B cell (primary cell): Measurements from ENCODE around the gene PRODH. TPM values are rescaled to one million over a fixed set of nuclear protein-coding genes. Genes with fewer than 3 reads are reported as not detected.

Experiments
- ATAC-seq: fragments of 200-7000 bp; cut with Tn5 transposase; one replicate; pipeline ENCODE4 v1.10.0; 2021; ENCODE audit warnings: low read depth, mild to moderate bottlenecking, moderate number of reproducible peaks, moderate library complexity
- CTCF ChIA-PET: fragments of 350-600 bp; sonication (Branson Sonifier 250); formaldehyde crosslinking; loops from one replicate; lab custom pipeline; 2021; ENCODE audit warnings: antibody characterized with exemption, inconsistent platforms; lab: Charles Lee
- POLR2A ChIA-PET: fragments of 350-600 bp; sonication (Branson Sonifier 250); formaldehyde crosslinking; loops from one replicate; lab custom pipeline; 2021; ENCODE audit warnings: antibody characterized with exemption; lab: Charles Lee
- DNase-seq: peaks from one replicate; pipeline ENCODE4 v3.0.0; 2013
- H2AFZ ChIP-seq: 2 replicates; pipeline ENCODE4 v1.6.1; 2012; ENCODE audit warnings: mild to moderate bottlenecking, low read depth, low read length; ENCODE audit not compliant: insufficient read depth, poor library complexity, severe bottlenecking
- H3K27ac ChIP-seq, 2 donors: 1 replicate in 1 of 2; 2 replicates in 1 of 2; pipeline ENCODE4 v1.5.1; 2012 to 2013; ENCODE audit warnings: low read length in 2 of 2, mild to moderate bottlenecking in 2 of 2, moderate library complexity in 1 of 2
- H3K27me3 ChIP-seq, 4 experiments: fragments of 200-600 bp in 1 of 4; sonication (generic) in 1 of 4; replicated peaks in 1 of 4; 1 replicate in 2 of 4; 2 replicates in 2 of 4; pipeline versions ENCODE4 v1.6.1 to v1.7.0; 2013 to 2016; ENCODE audit warnings: low read length in 3 of 4, mild to moderate bottlenecking in 2 of 4, mixed read lengths in 1 of 4, moderate library complexity in 1 of 4; ENCODE audit not compliant: insufficient read depth in 4 of 4, control insufficient read depth in 3 of 4; ENCODE audit errors: control extremely low read depth in 1 of 4
- H3K36me3 ChIP-seq, 2 experiments: replicated peaks in 1 of 2; 1 replicate in 1 of 2; 2 replicates in 1 of 2; pipeline versions ENCODE4 v1.6.1 to v1.7.1; 2013; ENCODE audit warnings: low read length in 1 of 2; ENCODE audit not compliant: insufficient read depth in 2 of 2, control insufficient read depth in 1 of 2; ENCODE audit errors: control extremely low read depth in 1 of 2, extremely low read depth in 1 of 2
- H3K4me1 ChIP-seq, 2 donors: fragments of 200-600 bp in 1 of 2; sonication (generic) in 1 of 2; 1 replicate in 1 of 2; 2 replicates in 1 of 2; pipeline versions ENCODE4 v1.5.1 to v1.6.1; 2013 to 2017; ENCODE audit warnings: low read length in 2 of 2; ENCODE audit not compliant: control insufficient read depth in 2 of 2, insufficient read depth in 2 of 2
- H3K4me2 ChIP-seq: replicated peaks from 2 replicates; pipeline ENCODE3; 2012; ENCODE audit warnings: mild to moderate bottlenecking, low read depth, low read length; ENCODE audit not compliant: poor library complexity, severe bottlenecking
- H3K4me3 ChIP-seq, 5 experiments: fragments of 200-600 bp in 1 of 5; sonication (generic) in 1 of 5; 1 replicate in 3 of 5; 2 replicates in 2 of 5; pipeline versions ENCODE4 v1.5.1 to v1.7.0; 2011 to 2016; ENCODE audit warnings: low read length in 4 of 5, mild to moderate bottlenecking in 4 of 5, low read depth in 2 of 5, control low read depth in 1 of 5, moderate library complexity in 1 of 5; ENCODE audit not compliant: insufficient read depth in 1 of 5; ENCODE audit errors: control extremely low read depth in 1 of 5, extremely low read depth in 1 of 5
- H3K79me2 ChIP-seq: fragments of 200-600 bp; sonication (generic); one replicate; pipeline ENCODE4 v1.6.0; 2016; ENCODE audit warnings: low read length; ENCODE audit not compliant: control insufficient read depth, insufficient read depth
- H3K9ac ChIP-seq: fragments of 200-600 bp; sonication (generic); 2 replicates; pipeline ENCODE4 v1.6.1; 2017; ENCODE audit warnings: mild to moderate bottlenecking, low read length, moderate library complexity
- H3K9me3 ChIP-seq, 3 donors: one replicate each; pipeline versions ENCODE4 v1.6.1 to v1.7.1; 2013; ENCODE audit warnings: low read length in 2 of 3; ENCODE audit not compliant: control insufficient read depth in 2 of 3, insufficient read depth in 1 of 3; ENCODE audit errors: control extremely low read depth in 1 of 3
- H4K20me1 ChIP-seq: 2 replicates; pipeline ENCODE4 v1.6.0; 2012; ENCODE audit warnings: mild to moderate bottlenecking, low read length; ENCODE audit not compliant: insufficient read depth, control insufficient read depth, poor library complexity, severe bottlenecking
- H3K27ac Mint-ChIP-seq: one replicate; pipeline ENCODE4 v1.8.0; 2021; ENCODE audit warnings: mixed read lengths
- H3K27me3 Mint-ChIP-seq: one replicate; pipeline ENCODE4 v1.8.0; 2021; ENCODE audit warnings: mixed read lengths
- H3K4me1 Mint-ChIP-seq: one replicate; pipeline ENCODE4 v1.8.0; 2021; ENCODE audit warnings: mixed read lengths
- H3K4me3 Mint-ChIP-seq: one replicate; pipeline ENCODE4 v1.8.0; 2021; ENCODE audit warnings: mixed read lengths
- H3K9me3 Mint-ChIP-seq: one replicate; pipeline ENCODE4 v1.8.0; 2022; ENCODE audit warnings: mixed read lengths; ENCODE audit not compliant: insufficient read depth
- EZH2 ChIP-seq: IDR thresholded peaks from 2 replicates; pipeline ENCODE4 v1.6.1; 2012; ENCODE audit warnings: borderline replicate concordance, low read depth, mild to moderate bottlenecking, moderate library complexity, low read length; ENCODE audit not compliant: insufficient read depth, poor library complexity, severe bottlenecking
- WGBS: methylation state at CpG from one replicate; pipeline ENCODE4 v1.1.5; 2013; ENCODE audit warnings: missing lambda C conversion rate; ENCODE audit not compliant: insufficient coverage; 5-methylcytosine and 5-hydroxymethylcytosine counted together
- intact Hi-C: fragments of 100-400 bp; cut with micrococcal nuclease; formaldehyde crosslinking; loops from one replicate; pipeline ENCODE4 v1.10.0; 2022
- polyA plus RNA-seq: library from polyadenylated mRNA; depleted of rRNA; stranded (reverse); fragments of >200 nt; gene quantifications from 2 replicates; pipeline ENCODE4 v1.2.3, GENCODE V29; 2012
- total RNA-seq, 2 donors: library from RNA; stranded (reverse); fragments of 120-200 nt in 1 of 2; gene quantifications; 1 replicate in 1 of 2; 2 replicates in 1 of 2; pipeline versions ENCODE4 v1.2.3 to v1.2.4, GENCODE V29; 2013 to 2022
- TF ChIP-seq, protein P1 (sequence below): fragments of 200-600 bp; IDR thresholded peaks from one replicate; pipeline ENCODE4 v1.8.0; 2022; ENCODE audit warnings: antibody characterized with exemption, mild to moderate bottlenecking

PRODH gene
- total and polyA plus RNA-seq, 2 donors (not counting 1 experiment from before 2014, with no cell fraction given), result not detected

DNA sequence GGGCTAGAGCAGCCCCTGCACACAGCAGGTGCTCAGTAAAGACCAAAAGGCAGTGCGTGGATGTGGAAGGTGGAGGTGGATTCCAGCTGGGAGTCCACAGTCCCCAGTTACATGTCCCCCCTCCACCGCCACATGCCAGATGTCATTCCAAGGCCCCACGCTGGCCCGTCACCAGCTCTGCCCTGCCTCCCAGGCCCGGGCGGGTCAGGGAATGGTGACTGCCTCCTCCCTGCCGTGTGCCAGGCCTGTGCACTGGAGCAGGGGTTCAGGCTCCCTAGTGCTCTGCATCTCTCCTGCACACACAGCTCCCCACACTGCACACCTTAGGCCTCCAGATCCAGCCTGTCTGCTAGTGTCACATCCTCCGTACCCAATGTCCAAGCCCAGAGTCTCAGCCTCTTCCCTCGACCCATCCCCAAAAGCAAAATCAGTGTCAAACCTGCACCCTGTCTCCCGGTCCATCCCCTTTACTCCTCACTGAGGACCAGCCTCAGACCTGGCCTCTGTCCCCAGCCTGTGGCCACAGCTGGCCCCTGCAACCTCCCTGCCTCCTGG, 40.2 kb upstream of the PRODH start:
- Histone ChIP-seq H3K36me3 (no peaks in the 10 kb centered on the region), H3K4me2 (no peak overlapping the region), H3K4me3 (no peak overlapping the region), H3K4me1 (no peaks in the 10 kb centered on the region), H3K9me3 (peaks cover 0 to 13% (median 10%) of the 10 kb centered on the region in 3 donors), H2AFZ (no peak overlapping the region), H3K27me3 (peaks cover 0 to 3% (median under 1%) of the 10 kb centered on the region in 4 experiments), H3K9ac (no peak overlapping the region), H3K27ac (no peak overlapping the region), H4K20me1 (no peaks in the 10 kb centered on the region), H3K79me2 (no peaks in the 10 kb centered on the region)
- ChIA-PET POLR2A (no interaction called here), CTCF (no interaction called here)
- no peak overlapping the region for H3K4me3 Mint-ChIP-seq
- intact Hi-C loops, result no loop called here
- TF ChIP-seq EZH2, result no peak
- TF ChIP-seq, protein P1, sequence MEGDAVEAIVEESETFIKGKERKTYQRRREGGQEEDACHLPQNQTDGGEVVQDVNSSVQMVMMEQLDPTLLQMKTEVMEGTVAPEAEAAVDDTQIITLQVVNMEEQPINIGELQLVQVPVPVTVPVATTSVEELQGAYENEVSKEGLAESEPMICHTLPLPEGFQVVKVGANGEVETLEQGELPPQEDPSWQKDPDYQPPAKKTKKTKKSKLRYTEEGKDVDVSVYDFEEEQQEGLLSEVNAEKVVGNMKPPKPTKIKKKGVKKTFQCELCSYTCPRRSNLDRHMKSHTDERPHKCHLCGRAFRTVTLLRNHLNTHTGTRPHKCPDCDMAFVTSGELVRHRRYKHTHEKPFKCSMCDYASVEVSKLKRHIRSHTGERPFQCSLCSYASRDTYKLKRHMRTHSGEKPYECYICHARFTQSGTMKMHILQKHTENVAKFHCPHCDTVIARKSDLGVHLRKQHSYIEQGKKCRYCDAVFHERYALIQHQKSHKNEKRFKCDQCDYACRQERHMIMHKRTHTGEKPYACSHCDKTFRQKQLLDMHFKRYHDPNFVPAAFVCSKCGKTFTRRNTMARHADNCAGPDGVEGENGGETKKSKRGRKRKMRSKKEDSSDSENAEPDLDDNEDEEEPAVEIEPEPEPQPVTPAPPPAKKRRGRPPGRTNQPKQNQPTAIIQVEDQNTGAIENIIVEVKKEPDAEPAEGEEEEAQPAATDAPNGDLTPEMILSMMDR, result no peak
- ATAC-seq (no peak), DNase-seq (no peak)
- H3K27ac Mint-ChIP-seq, result no peak overlapping the region
- H3K4me1 Mint-ChIP-seq, result peaks cover 2% of the 10 kb centered on the region
- no peaks in the 10 kb centered on the region for H3K9me3 Mint-ChIP-seq
- peaks cover 13% of the 10 kb centered on the region for H3K27me3 Mint-ChIP-seq
- 85% methylated on average over 8 of the region's 10 CpGs for WGBS

DNA sequence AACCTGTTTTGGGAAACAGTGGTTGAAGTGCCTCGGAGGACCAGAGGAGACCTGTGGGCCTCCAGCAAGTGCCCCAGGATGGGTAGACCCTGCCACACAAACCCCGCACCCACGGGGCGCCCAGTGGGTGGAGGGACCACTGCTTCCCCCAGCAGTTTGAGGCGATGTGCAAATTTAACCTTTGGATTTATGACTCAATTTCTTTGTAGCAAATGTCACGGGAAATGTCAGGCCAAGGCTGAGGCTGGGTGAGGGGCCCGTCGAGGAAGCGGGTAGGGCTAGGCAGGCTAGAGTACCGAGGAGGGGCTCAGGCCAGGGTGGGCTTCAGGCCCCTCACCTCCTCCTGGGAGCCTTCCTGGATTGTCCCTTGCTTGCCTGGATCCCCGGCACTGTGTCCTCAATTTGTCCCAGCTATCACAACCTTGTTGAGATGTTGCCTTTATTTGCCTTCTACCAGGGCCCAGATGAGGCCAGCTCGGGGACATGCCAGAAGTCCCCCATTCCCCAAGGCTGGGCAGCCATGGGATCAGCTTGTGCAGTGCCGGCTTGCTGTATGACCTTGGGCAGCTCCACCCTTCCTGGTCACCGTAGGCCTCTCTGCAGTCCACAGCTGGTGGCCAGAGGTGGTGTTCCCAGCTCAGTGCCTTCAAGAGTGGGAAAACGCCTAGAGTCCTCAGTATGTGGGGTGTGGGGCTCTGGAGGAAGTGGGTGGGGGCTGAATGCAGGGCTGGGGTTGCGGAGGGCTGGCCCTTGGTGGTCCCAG, 39.5 kb upstream of the PRODH start:
- Mint-ChIP-seq H3K4me3 (no peak overlapping the region), H3K27me3 (peaks cover 13% of the 10 kb centered on the region), H3K27ac (no peak overlapping the region), H3K9me3 (no peaks in the 10 kb centered on the region), H3K4me1 (peaks cover 2% of the 10 kb centered on the region)
- ChIA-PET POLR2A (no interaction called here), CTCF (no interaction called here)
- H3K4me2 ChIP-seq, result no peak overlapping the region
- H2AFZ ChIP-seq, result no peak overlapping the region
- DNase-seq (no peak), ATAC-seq (no peak)
- H4K20me1 ChIP-seq, result no peaks in the 10 kb centered on the region
- intact Hi-C loops, result no loop called here
- no peaks in the 10 kb centered on the region for H3K79me2 ChIP-seq
- peaks cover 0 to 12% (median 5%) of the 10 kb centered on the region in 3 donors for H3K9me3 ChIP-seq
- no peak overlapping the region for H3K27ac ChIP-seq
- no peak overlapping the region for H3K4me3 ChIP-seq
- H3K9ac ChIP-seq, result no peak overlapping the region
- TF ChIP-seq, protein P1, result no peak
- no peak for TF ChIP-seq EZH2
- H3K36me3 ChIP-seq, result no peaks in the 10 kb centered on the region
- 79% methylated on average over 16 of the region's 16 CpGs for WGBS
- H3K4me1 ChIP-seq, result peaks cover 0 to 4% of the 10 kb centered on the region in 2 donors
- peaks cover 0 to 8% (median 3%) of the 10 kb centered on the region in 4 experiments for H3K27me3 ChIP-seq
